Iris pigment epithelial cell (primary cell): ENCODE data around the gene VTA1.
"Not testable (repeated sequence)": the region's sequence is repeated elsewhere in the genome, so short reads cannot be mapped to it uniquely, and the experiment has no call there.

ENCODE experiments used
- DNase-seq: peaks from one replicate; pipeline ENCODE4 v3.0.0-alpha.2; 2011; ENCODE audit warnings: low read depth

Gene VTA1

GRCh38 chr6:142225552-142225951 is 78.5 kb downstream of the VTA1 start:
- no peak for DNase-seq

GRCh38 chr6:142226731-142227130 is 79.7 kb downstream of the VTA1 start:
- no peak for DNase-seq

- not testable (repeated sequence) for DNase-seq
Measured at GRCh38 chr6:142229518-142230270, 82.6 kb downstream of the VTA1 start.

GRCh38 chr6:142232206-142233044 is 85.4 kb downstream of the VTA1 start:
- peak; percentile 45 for DNase-seq

- no peak for DNase-seq
Measured at GRCh38 chr6:142233945-142234682, 87.1 kb downstream of the VTA1 start.

- no peak for DNase-seq
Measured at GRCh38 chr6:142235272-142235671, 88.2 kb downstream of the VTA1 start.

GRCh38 chr6:142235791-142236190 is 88.7 kb downstream of the VTA1 start:
- DNase-seq: no peak

GRCh38 chr6:142236691-142237090 is 89.6 kb downstream of the VTA1 start:
- no peak for DNase-seq

- DNase-seq: no peak
Measured at GRCh38 chr6:142238881-142239280, 91.8 kb downstream of the VTA1 start.

GRCh38 chr6:142240179-142240578 is 93.1 kb downstream of the VTA1 start:
- DNase-seq: no peak

- DNase-seq: no peak
Measured at GRCh38 chr6:142241061-142241460, 94.0 kb downstream of the VTA1 start.

- peak; percentile 57 for DNase-seq
Measured at GRCh38 chr6:142242269-142242668, 95.2 kb downstream of the VTA1 start.

- no peak for DNase-seq
Measured at GRCh38 chr6:142246960-142247359, 99.9 kb downstream of the VTA1 start.

GRCh38 chr6:142249266-142249665 is 102.2 kb downstream of the VTA1 start:
- DNase-seq: no peak

GRCh38 chr6:142251930-142252445 is 104.9 kb downstream of the VTA1 start:
- no peak for DNase-seq

- no peak for DNase-seq
Measured at GRCh38 chr6:142254513-142254912, 107.5 kb downstream of the VTA1 start.

GRCh38 chr6:142255785-142256184 is 108.7 kb downstream of the VTA1 start:
- no peak for DNase-seq

GRCh38 chr6:142258305-142258704 is 111.2 kb downstream of the VTA1 start:
- no peak for DNase-seq

GRCh38 chr6:142258757-142259156 is 111.7 kb downstream of the VTA1 start:
- DNase-seq: no peak

GRCh38 chr6:142260748-142261147 is 113.7 kb downstream of the VTA1 start:
- no peak for DNase-seq

- DNase-seq: no peak
Measured at GRCh38 chr6:142262231-142262630, 115.2 kb downstream of the VTA1 start.

- DNase-seq: no peak
Measured at GRCh38 chr6:142265476-142265875, 118.4 kb downstream of the VTA1 start.
